Stomach (tissue), 4 donors: ENCODE results near the gene CTNND2.

Experiments
- CTCF ChIP-seq, 7 experiments: fragments of 450-650 bp in 4 of 7; fragments of 200-600 bp in 3 of 7; sonication (generic) in 3 of 7; IDR thresholded peaks; one replicate each; pipeline ENCODE4 v1.5.1; 2016 to 2019; ENCODE audit warnings: antibody characterized with exemption in 7 of 7, control low read depth in 2 of 7, mild to moderate bottlenecking in 1 of 7
- EP300 ChIP-seq: sonication (generic); formaldehyde crosslinking; IDR thresholded peaks from one replicate; pipeline ENCODE4 v1.6.1; 2017; ENCODE audit warnings: antibody characterized with exemption
- POLR2A ChIP-seq, 4 donors: fragments of 450-650 bp; IDR thresholded peaks; one replicate each; pipeline ENCODE4 v1.6.1; 2016; ENCODE audit warnings: antibody characterized with exemption in 4 of 4, control low read depth in 2 of 4, mild to moderate bottlenecking in 1 of 4, moderate library complexity in 1 of 4
- POLR2AphosphoS5 ChIP-seq, 3 donors: sonication (generic); formaldehyde crosslinking; IDR thresholded peaks; one replicate each; pipeline ENCODE4 v1.6.1; 2016; ENCODE audit warnings: antibody characterized with exemption in 3 of 3

GRCh38 chr5:11476866-11477265 lies 427.4 kb downstream of the CTNND2 start:
- TF ChIP-seq POLR2AphosphoS5 (IDR thresholded peaks at IDR 0.05) (no peak), POLR2A (IDR thresholded peaks at IDR 0.05) (no peak), CTCF (IDR thresholded peaks at IDR 0.05) (no peak), EP300 (no peak)
